ENCODE measurements around the gene YJEFN3.

GRCh38 chr19:19523177-19523576, 5.5 kb upstream of the YJEFN3 start:
- no peak for TF ChIP-seq POLR2A (IDR thresholded peaks at IDR 0.05)
- TF ChIP-seq, protein P1, sequence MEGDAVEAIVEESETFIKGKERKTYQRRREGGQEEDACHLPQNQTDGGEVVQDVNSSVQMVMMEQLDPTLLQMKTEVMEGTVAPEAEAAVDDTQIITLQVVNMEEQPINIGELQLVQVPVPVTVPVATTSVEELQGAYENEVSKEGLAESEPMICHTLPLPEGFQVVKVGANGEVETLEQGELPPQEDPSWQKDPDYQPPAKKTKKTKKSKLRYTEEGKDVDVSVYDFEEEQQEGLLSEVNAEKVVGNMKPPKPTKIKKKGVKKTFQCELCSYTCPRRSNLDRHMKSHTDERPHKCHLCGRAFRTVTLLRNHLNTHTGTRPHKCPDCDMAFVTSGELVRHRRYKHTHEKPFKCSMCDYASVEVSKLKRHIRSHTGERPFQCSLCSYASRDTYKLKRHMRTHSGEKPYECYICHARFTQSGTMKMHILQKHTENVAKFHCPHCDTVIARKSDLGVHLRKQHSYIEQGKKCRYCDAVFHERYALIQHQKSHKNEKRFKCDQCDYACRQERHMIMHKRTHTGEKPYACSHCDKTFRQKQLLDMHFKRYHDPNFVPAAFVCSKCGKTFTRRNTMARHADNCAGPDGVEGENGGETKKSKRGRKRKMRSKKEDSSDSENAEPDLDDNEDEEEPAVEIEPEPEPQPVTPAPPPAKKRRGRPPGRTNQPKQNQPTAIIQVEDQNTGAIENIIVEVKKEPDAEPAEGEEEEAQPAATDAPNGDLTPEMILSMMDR (IDR thresholded peaks at IDR 0.05) = no peak

Measured in prostate gland (tissue), 2 donors.